Esophagus muscularis mucosa (tissue), 4 donors: ENCODE results near the gene TLX2. TPM values are rescaled to one million over a fixed set of nuclear protein-coding genes. Genes with fewer than 3 reads are reported as not detected.

Experiments used
- DNase-seq: peaks from one replicate; pipeline ENCODE4 v3.0.0-alpha.2; 2017; ENCODE audit errors: extremely low spot score
- H3K27ac ChIP-seq, 4 donors: fragments of 200-600 bp; sonication (generic); replicated peaks in 1 of 4; 1 replicate in 3 of 4; 2 replicates in 1 of 4; pipeline ENCODE4 v1.5.1; 2016 to 2019; ENCODE audit warnings: mild to moderate bottlenecking in 1 of 4
- H3K27me3 ChIP-seq, 4 donors: fragments of 200-600 bp; sonication (generic); one replicate each; pipeline versions ENCODE4 v1.5.1 to v1.6.0; 2016 to 2019
- H3K36me3 ChIP-seq, 4 donors: fragments of 200-600 bp; sonication (generic); one replicate each; pipeline ENCODE4 v1.5.1; 2016 to 2019
- H3K4me1 ChIP-seq, 4 donors: fragments of 200-600 bp; sonication (generic); one replicate each; pipeline ENCODE4 v1.5.1; 2016 to 2019
- H3K4me3 ChIP-seq, 4 donors: fragments of 200-600 bp; sonication (generic); 1 replicate in 2 of 4; 2 replicates in 2 of 4; pipeline ENCODE4 v1.5.1; 2016 to 2019; ENCODE audit warnings: mild to moderate bottlenecking in 4 of 4, moderate library complexity in 1 of 4
- H3K9me3 ChIP-seq, 4 donors: fragments of 200-600 bp; sonication (generic); 1 replicate in 3 of 4; 2 replicates in 1 of 4; pipeline ENCODE4 v1.5.1; 2016 to 2019
- CTCF ChIP-seq, 3 experiments: fragments of 200-600 bp in 2 of 3; fragments of 450-650 bp in 1 of 3; sonication (generic) in 2 of 3; IDR thresholded peaks; one replicate each; pipeline ENCODE4 v1.5.1; 2017 to 2019; ENCODE audit warnings: antibody characterized with exemption in 3 of 3, mild to moderate bottlenecking in 2 of 3, moderate library complexity in 1 of 3
- EP300 ChIP-seq: sonication (generic); formaldehyde crosslinking; IDR thresholded peaks from one replicate; pipeline ENCODE4 v1.6.1; 2017; ENCODE audit warnings: antibody characterized with exemption
- POLR2A ChIP-seq: fragments of 450-650 bp; IDR thresholded peaks from one replicate; pipeline ENCODE4 v1.6.1; 2017; ENCODE audit warnings: antibody characterized with exemption, moderate library complexity, mild to moderate bottlenecking, low read depth
- POLR2AphosphoS5 ChIP-seq, 2 donors: sonication (generic); formaldehyde crosslinking; IDR thresholded peaks; one replicate each; pipeline ENCODE4 v1.6.1; 2017; ENCODE audit warnings: antibody characterized with exemption in 2 of 2
- WGBS: methylation state at CpG from one replicate; pipeline ENCODE4 v1.1.5; 2018; 5-methylcytosine and 5-hydroxymethylcytosine counted together
- intact Hi-C: fragments of 100-400 bp; cut with DNase I; formaldehyde crosslinking; loops from one replicate; pipeline ENCODE4 v1.15.1; 2023
- total RNA-seq, 4 donors: library from RNA; depleted of rRNA; stranded (reverse); fragments of >200 nt; gene quantifications; one replicate each; pipeline versions ENCODE4 v1.1.0 to v1.2.1, GENCODE V29; 2016

The TLX2 gene
- total RNA-seq, 4 donors from 2014 or later: 0.42 to 0.99 (median 0.84) TPM; not detected in 1

- Histone ChIP-seq H3K9me3 (no peaks in the 10 kb centered on the region), H3K36me3 (peaks cover 0 to 11% (median 7%) of the 10 kb centered on the region in 4 donors), H3K4me3 (peak overlapping the region in 1 of 4 donors; percentile 78), H3K27ac (peak overlapping the region; percentile 90 to 93 (median 92)), H3K4me1 (peaks cover 19 to 60% (median 52%) of the 10 kb centered on the region in 4 donors), H3K27me3 (no peaks in the 10 kb centered on the region)
- DNase-seq: no peak
- WGBS: 88% methylated on average over 21 of the region's 21 CpGs
- TF ChIP-seq POLR2A (no peak), POLR2AphosphoS5 (IDR thresholded peaks at IDR 0.05) (no peak), CTCF (IDR thresholded peaks at IDR 0.05) (no peak), EP300 (no peak)
- intact Hi-C loops: no loop called here
Observed at GRCh38 chr2:74551942-74552913, 38.0 kb downstream of the TLX2 start.

DNA sequence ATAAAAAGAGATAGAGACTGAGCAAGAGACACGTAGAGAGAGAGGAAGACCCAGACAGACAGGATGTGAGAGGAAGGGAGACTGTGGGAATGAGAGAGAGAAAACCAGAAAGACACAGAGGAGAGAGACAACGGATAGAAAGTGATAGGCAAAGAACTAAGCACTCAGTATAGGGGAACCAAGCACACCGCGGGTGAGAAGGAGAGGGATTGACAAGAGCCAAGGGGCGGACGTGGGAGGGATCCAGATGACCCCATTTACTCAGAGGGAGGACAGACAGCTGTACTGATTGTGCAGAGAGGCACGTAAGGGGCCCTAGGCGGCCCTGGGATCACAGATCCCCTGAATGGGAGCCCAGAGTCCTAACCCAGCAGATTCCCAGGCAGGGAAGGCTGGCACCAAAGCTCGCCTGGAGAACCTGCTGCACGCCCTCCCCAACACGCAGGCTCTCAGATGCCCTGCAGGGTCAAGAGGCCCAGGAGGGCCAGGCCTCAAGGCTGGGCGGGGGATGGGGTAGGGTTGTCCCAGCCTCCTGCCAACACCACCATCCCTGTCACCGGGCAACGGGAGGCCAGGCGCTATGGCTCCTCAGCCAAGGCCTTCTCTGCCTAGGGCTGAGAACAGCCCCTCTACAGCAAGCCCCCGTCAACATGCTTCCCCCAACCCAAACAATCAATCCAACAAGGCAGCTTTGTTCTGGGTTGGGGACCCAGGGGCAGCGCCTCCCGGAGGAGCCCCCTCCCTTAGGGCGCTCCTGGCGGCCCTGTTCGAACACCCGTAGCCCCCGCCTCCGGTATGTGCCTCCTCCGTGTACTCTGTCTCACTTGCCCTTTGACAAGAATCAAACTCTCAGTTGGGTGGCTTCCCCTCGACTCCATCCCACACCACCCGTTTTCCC, 38.9 kb downstream of the TLX2 start:
- peak overlapping the region; percentile 72 to 87 (median 80) for H3K4me3 ChIP-seq
- WGBS: 48% methylated on average over 21 of the region's 27 CpGs
- no peaks in the 10 kb centered on the region for H3K27me3 ChIP-seq
- TF ChIP-seq POLR2A: no peak
- no peak for TF ChIP-seq EP300
- TF ChIP-seq CTCF (IDR thresholded peaks at IDR 0.05): no peak
- no peak for TF ChIP-seq POLR2AphosphoS5 (IDR thresholded peaks at IDR 0.05)
- no peaks in the 10 kb centered on the region for H3K9me3 ChIP-seq
- H3K36me3 ChIP-seq: peaks cover 0 to 11% (median 7%) of the 10 kb centered on the region in 4 donors
- no peak for DNase-seq
- intact Hi-C loops: no loop called here
- peaks cover 19 to 57% (median 50%) of the 10 kb centered on the region in 4 donors for H3K4me1 ChIP-seq
- H3K27ac ChIP-seq: peak overlapping the region; percentile 90 to 93 (median 92)

GRCh38 chr2:74553892-74554819, 39.9 kb downstream of the TLX2 start, which contains the start of the genes DOK1 and LOXL3:
Gene DOK1, plus strand, starts transcription at chr2:74554720. Its CDS starts 35 bp downstream, at chr2:74554755.
Gene LOXL3, minus strand, starts transcription at chr2:74553942. Its CDS starts 1,308 bp downstream, at chr2:74552634.
- WGBS: 3% methylated on average over 15 of the region's 73 CpGs
- no peaks in the 10 kb centered on the region for H3K9me3 ChIP-seq
- no peaks in the 10 kb centered on the region for H3K27me3 ChIP-seq
- TF ChIP-seq POLR2AphosphoS5 (IDR thresholded peaks at IDR 0.05): peak; percentile 41 to 64
- no peak for TF ChIP-seq POLR2A
- H3K4me1 ChIP-seq: peaks cover 14 to 49% (median 40%) of the 10 kb centered on the region in 4 donors
- intact Hi-C loops: loop anchor here (1.0 kb wide), 2 partner anchors 25 to 71 kb away; partner anchors contain the start of genes AUP1, HTRA2 and TTC31
- H3K4me3 ChIP-seq: peak within 1 kb of the TSS; percentile 72 to 87 (median 80)
- DNase-seq: peak; percentile 95
- H3K36me3 ChIP-seq: peaks cover 0 to 11% (median 7%) of the 10 kb centered on the region in 4 donors
- H3K27ac ChIP-seq: peak within 1 kb of the TSS; percentile 90 to 93 (median 92)

- Histone ChIP-seq H3K27me3 (peaks cover 0 to 2% (median 0%) of the 10 kb centered on the region in 4 donors), H3K4me3 (peak overlapping the region; percentile 72 to 87 (median 80)), H3K27ac (peak overlapping the region; percentile 90 to 93 (median 92)), H3K9me3 (no peaks in the 10 kb centered on the region), H3K4me1 (peaks cover 7 to 41% (median 32%) of the 10 kb centered on the region in 4 donors), H3K36me3 (peaks cover 0 to 11% (median 7%) of the 10 kb centered on the region in 4 donors)
- TF ChIP-seq EP300: no peak
- no peak for TF ChIP-seq CTCF (IDR thresholded peaks at IDR 0.05)
- TF ChIP-seq POLR2A: no peak
- TF ChIP-seq POLR2AphosphoS5 (IDR thresholded peaks at IDR 0.05): no peak
- under 1% methylated on average over 28 of the region's 58 CpGs for WGBS
- no peak for DNase-seq
- intact Hi-C loops: loop anchor here (1.0 kb wide), 2 partner anchors 26 to 72 kb away; partner anchors contain the start of genes AUP1, HTRA2 and TTC31
Observed at GRCh38 chr2:74554820-74555531, 40.7 kb downstream of the TLX2 start.
